Uterus (tissue), 4 donors: ENCODE results near the gene RSPH6A. TPM values are rescaled to one million over a fixed set of nuclear protein-coding genes. Genes with fewer than 3 reads are reported as not detected.

Experiments
- DNase-seq, 2 donors: peaks; one replicate each; pipeline ENCODE4 v3.0.0-alpha.2; 2019 to 2020
- H3K27ac ChIP-seq, 2 donors: fragments of 200-600 bp; sonication (generic); 1 replicate in 1 of 2; 2 replicates in 1 of 2; pipeline ENCODE4 v1.5.1; 2016 to 2018
- H3K27me3 ChIP-seq, 2 donors: fragments of 200-600 bp; sonication (generic); one replicate each; pipeline ENCODE4 v1.5.1; 2018 to 2019; ENCODE audit warnings: control low read depth in 1 of 2
- H3K36me3 ChIP-seq, 2 donors: fragments of 200-600 bp; sonication (generic); one replicate each; pipeline ENCODE4 v1.5.1; 2019; ENCODE audit warnings: control low read depth in 1 of 2
- H3K4me1 ChIP-seq, 2 donors: fragments of 200-600 bp; sonication (generic); one replicate each; pipeline ENCODE4 v1.5.1; 2018 to 2019; ENCODE audit warnings: control low read depth in 1 of 2
- H3K4me3 ChIP-seq, 2 donors: fragments of 200-600 bp; sonication (generic); 1 replicate in 1 of 2; 2 replicates in 1 of 2; pipeline ENCODE4 v1.5.1; 2018 to 2019; ENCODE audit warnings: mild to moderate bottlenecking in 1 of 2
- H3K9me3 ChIP-seq, 2 donors: fragments of 200-600 bp; sonication (generic); one replicate each; pipeline ENCODE4 v1.5.1; 2019; ENCODE audit warnings: control low read depth in 1 of 2
- CTCF ChIP-seq, 4 experiments: fragments of 200-600 bp in 2 of 4; fragments of 450-650 bp in 2 of 4; sonication (generic) in 2 of 4; IDR thresholded peaks; one replicate each; pipeline ENCODE4 v1.5.1; 2016 to 2019; ENCODE audit warnings: antibody characterized with exemption in 4 of 4, mild to moderate bottlenecking in 2 of 4, moderate library complexity in 1 of 4
- POLR2A ChIP-seq, 2 donors: fragments of 450-650 bp; IDR thresholded peaks; one replicate each; pipeline ENCODE4 v1.6.1; 2016; ENCODE audit warnings: antibody characterized with exemption in 2 of 2, mild to moderate bottlenecking in 1 of 2, moderate library complexity in 1 of 2
- intact Hi-C: fragments of 100-400 bp; cut with DNase I; formaldehyde crosslinking; loops from one replicate; pipeline ENCODE4 v1.15.1; 2023; ENCODE audit warnings: low total_unique reads
- total RNA-seq, 4 donors: library from RNA; depleted of rRNA in 3 of 4; stranded (reverse); fragments of >200 nt in 3 of 4; gene quantifications; one replicate each; pipeline versions ENCODE4 v1.1.0 to v1.2.4, GENCODE V29; 2014 to 2023
- donor health status: DM: yes; HTN: yes; CAD: no.

The RSPH6A gene
- total RNA-seq, 4 donors from 2014 or later = 0.14 to 0.40 TPM; not detected in 2

DNA sequence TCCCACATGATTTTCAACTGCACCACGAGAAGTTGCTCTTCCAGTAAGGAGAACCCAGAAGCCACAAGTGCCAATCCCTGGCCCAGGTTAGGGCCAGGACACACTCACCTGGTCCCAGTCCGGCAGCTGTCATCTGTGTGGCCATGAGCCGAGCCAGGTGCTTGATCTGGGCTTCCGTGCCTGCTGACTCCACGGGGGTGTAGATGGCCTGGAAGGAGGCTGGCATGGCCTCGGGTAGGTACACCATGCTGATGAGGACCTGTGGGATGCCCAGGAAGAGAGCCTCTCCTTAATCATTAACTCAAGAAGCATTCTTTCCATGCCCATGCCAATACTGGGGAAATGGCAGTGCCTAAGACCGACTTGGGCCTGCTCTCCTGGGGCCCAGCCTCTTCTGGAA is 19.9 kb upstream of the RSPH6A start:
- Histone ChIP-seq H3K36me3 (no peaks in the 10 kb centered on the region), H3K27me3 (no peaks in the 10 kb centered on the region), H3K4me1 (no peaks in the 10 kb centered on the region), H3K4me3 (no peak overlapping the region), H3K9me3 (no peaks in the 10 kb centered on the region), H3K27ac (no peak overlapping the region)
- intact Hi-C loops = no loop called here
- DNase-seq = no peak
- TF ChIP-seq POLR2A (IDR thresholded peaks at IDR 0.05) (no peak), CTCF (IDR thresholded peaks at IDR 0.05) (no peak)

GRCh38 chr19:45828945-45829344 is 13.8 kb upstream of the RSPH6A start:
- H3K4me1 ChIP-seq = no peaks in the 10 kb centered on the region
- no peaks in the 10 kb centered on the region for H3K9me3 ChIP-seq
- H3K36me3 ChIP-seq = no peaks in the 10 kb centered on the region
- TF ChIP-seq POLR2A (IDR thresholded peaks at IDR 0.05) (no peak), CTCF (IDR thresholded peaks at IDR 0.05) (no peak)
- H3K4me3 ChIP-seq = no peak overlapping the region
- no peak for DNase-seq
- no peak overlapping the region for H3K27ac ChIP-seq
- intact Hi-C loops = no loop called here
- H3K27me3 ChIP-seq = no peaks in the 10 kb centered on the region

DNA sequence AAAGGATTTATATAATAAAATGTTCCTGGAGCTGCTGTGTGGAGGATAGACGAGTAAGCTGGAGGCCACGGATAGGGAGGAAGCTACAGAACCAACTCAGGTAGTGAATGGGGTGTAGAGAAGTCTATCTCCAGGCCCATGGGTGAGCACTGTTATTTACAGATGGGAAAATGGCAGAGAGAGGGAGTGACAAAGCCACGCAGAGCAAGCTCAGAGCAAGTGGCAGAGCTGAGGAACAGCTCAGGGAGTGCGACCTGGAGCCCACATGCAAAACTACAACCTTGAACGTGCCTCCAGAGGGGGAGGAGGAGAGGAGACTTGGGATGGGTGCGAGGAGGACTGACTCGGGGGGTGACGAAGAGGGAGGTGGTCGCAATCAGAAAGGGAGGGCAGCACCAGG is 13.4 kb upstream of the RSPH6A start:
- no peak for TF ChIP-seq POLR2A (IDR thresholded peaks at IDR 0.05)
- TF ChIP-seq CTCF (IDR thresholded peaks at IDR 0.05) = no peak
- no peak overlapping the region for H3K27ac ChIP-seq
- no peaks in the 10 kb centered on the region for H3K27me3 ChIP-seq
- no peak overlapping the region for H3K4me3 ChIP-seq
- H3K4me1 ChIP-seq = no peaks in the 10 kb centered on the region
- no peak for DNase-seq
- intact Hi-C loops = no loop called here
- H3K9me3 ChIP-seq = no peaks in the 10 kb centered on the region
- H3K36me3 ChIP-seq = no peaks in the 10 kb centered on the region

DNA sequence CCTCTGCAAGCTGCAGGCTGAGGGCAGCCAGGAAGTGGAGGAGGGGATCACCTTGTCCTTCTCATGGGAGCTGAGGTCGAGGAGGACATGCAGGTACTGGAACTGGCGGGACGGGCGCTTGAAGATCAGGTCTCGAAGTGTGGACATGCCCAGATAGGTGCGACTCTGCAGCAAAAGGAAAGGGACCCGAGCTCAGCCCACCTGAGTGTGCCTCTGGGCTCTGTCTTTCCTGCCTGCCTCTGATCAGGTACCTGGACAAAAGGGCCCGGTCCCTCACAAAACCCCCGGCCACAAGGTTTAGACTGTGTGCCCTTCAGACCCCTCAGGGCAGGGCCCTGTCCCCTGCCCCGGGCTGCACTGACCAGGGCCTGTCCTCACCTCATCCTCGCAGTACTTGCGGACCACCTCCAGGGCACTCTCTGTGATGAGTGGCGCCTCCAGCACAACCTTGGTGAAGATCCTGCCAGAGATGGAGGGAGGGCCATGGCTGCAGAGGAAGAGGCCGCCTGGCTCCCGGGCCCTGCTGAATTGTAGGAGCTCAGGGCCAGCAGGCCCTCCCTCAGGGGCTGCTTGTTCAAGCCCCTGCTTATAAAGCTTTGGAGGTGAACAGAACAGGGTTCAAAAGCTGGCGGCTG is 12.5 kb upstream of the RSPH6A start:
- Histone ChIP-seq H3K9me3 (no peaks in the 10 kb centered on the region), H3K4me1 (no peaks in the 10 kb centered on the region), H3K27me3 (no peaks in the 10 kb centered on the region), H3K36me3 (no peaks in the 10 kb centered on the region), H3K4me3 (no peak overlapping the region), H3K27ac (no peak overlapping the region)
- intact Hi-C loops = no loop called here
- no peak for DNase-seq
- TF ChIP-seq CTCF (IDR thresholded peaks at IDR 0.05) = no peak
- no peak for TF ChIP-seq POLR2A (IDR thresholded peaks at IDR 0.05)

- H3K4me3 ChIP-seq = no peak overlapping the region
- H3K27me3 ChIP-seq = no peaks in the 10 kb centered on the region
- H3K9me3 ChIP-seq = no peaks in the 10 kb centered on the region
- intact Hi-C loops = no loop called here
- no peak for DNase-seq
- no peak for TF ChIP-seq POLR2A (IDR thresholded peaks at IDR 0.05)
- no peak for TF ChIP-seq CTCF (IDR thresholded peaks at IDR 0.05)
- H3K36me3 ChIP-seq = no peaks in the 10 kb centered on the region
- no peak overlapping the region for H3K27ac ChIP-seq
- H3K4me1 ChIP-seq = no peaks in the 10 kb centered on the region
Measured at GRCh38 chr19:45826934-45827333, 11.8 kb upstream of the RSPH6A start.
